ENCODE results near the gene PHF12.
"Not testable (repeated sequence)": the region's sequence is repeated elsewhere in the genome, so short reads cannot be mapped to it uniquely, and the experiment has no call there.

DNA sequence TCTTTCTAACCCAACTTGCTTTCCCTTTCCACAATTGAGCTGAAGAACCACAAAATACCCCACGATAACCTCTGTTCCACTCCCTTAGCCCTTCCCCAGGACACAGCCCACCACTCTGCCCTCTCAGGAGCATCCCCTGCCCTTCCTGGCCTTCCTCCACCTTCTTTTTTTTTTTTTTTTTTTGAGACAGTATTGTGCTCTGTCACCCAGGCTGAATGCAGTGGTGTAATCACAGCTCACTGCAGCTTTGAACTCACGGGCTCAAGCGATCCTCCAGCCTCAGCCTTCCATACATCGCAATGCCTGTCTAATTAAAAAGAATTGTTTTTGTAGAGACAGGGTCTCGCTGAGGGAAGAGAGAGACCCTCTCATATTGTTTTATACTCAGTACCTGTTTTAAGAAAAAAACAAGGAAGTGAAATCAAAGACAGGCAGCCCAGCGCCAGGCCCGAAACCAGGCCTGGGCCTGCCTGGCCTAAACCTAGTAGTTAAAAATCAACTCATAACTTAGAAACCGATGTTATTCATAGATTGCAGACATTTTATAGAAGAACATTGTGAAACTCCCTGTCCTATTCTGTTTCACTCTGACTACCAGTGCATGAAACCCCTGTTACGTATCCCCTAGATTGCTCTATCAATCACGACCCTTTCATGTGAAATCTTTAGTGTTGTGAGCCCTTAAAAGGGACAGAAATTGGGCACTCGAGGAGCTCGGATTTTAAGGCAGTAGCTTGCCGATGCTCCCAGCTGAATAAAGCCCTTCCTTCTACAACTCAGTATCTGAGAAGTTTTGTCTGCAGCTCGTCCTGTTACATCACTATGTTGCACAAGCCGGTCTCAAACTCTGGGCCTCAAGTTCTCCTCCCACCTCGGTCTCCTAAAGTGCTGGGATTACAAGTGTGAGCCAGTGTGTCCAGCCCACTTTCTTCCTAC is 57.8 kb downstream of the PHF12 start:
- not testable (repeated sequence) for TF ChIP-seq EZH2 (IDR thresholded peaks at IDR 0.05; ENCODE audit: low read length, missing control alignments)
- TF ChIP-seq, protein P1, sequence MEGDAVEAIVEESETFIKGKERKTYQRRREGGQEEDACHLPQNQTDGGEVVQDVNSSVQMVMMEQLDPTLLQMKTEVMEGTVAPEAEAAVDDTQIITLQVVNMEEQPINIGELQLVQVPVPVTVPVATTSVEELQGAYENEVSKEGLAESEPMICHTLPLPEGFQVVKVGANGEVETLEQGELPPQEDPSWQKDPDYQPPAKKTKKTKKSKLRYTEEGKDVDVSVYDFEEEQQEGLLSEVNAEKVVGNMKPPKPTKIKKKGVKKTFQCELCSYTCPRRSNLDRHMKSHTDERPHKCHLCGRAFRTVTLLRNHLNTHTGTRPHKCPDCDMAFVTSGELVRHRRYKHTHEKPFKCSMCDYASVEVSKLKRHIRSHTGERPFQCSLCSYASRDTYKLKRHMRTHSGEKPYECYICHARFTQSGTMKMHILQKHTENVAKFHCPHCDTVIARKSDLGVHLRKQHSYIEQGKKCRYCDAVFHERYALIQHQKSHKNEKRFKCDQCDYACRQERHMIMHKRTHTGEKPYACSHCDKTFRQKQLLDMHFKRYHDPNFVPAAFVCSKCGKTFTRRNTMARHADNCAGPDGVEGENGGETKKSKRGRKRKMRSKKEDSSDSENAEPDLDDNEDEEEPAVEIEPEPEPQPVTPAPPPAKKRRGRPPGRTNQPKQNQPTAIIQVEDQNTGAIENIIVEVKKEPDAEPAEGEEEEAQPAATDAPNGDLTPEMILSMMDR (conservative IDR thresholded peaks at IDR 0.05 in 1 of 2, IDR thresholded peaks at IDR 0.05 in 1 of 2; ENCODE audit: low read depth in 1 of 2, low read length in 2 of 2), result not testable (repeated sequence)
